SK-N-SH (cell line): ENCODE data around the gene MEI1.

Experiments used
- CHD2 ChIP-seq: fragments of 150-350 bp; IDR thresholded peaks from 2 replicates; pipeline ENCODE4 v1.6.1; 2018; ENCODE audit warnings: low read length; ENCODE audit not compliant: partially characterized antibody
- CTCF ChIP-seq: fragments of 200-600 bp; sonication (generic); IDR thresholded peaks from 2 replicates; pipeline ENCODE4 v1.6.1; 2017; ENCODE audit warnings: antibody characterized with exemption, mild to moderate bottlenecking, moderate library complexity
- EZH2phosphoT487 ChIP-seq: fragments of 200-600 bp; sonication (generic); IDR thresholded peaks from 2 replicates; pipeline ENCODE4 v1.6.1; 2017; ENCODE audit warnings: low read depth, mixed run types, mild to moderate bottlenecking, antibody characterized with exemption, moderate library complexity, borderline replicate concordance
- FOSL2 ChIP-seq: IDR thresholded peaks from 2 replicates; pipeline ENCODE4 v1.4.0; 2012; ENCODE audit warnings: low read depth, mild to moderate bottlenecking, moderate library complexity, borderline replicate concordance
- MAX ChIP-seq: IDR thresholded peaks from 2 replicates; pipeline ENCODE4 v1.4.0; 2012; ENCODE audit warnings: low read depth
- MEF2A ChIP-seq: IDR thresholded peaks from 2 replicates; pipeline ENCODE4 v1.4.0; 2012; ENCODE audit warnings: low read depth, borderline replicate concordance
- POLR2AphosphoS5 ChIP-seq: IDR thresholded peaks from 2 replicates; pipeline ENCODE4 v1.6.1; 2012; ENCODE audit warnings: low read depth, low read length
- RCOR1 ChIP-seq: fragments of 150-350 bp; IDR thresholded peaks from 2 replicates; pipeline ENCODE4 v1.6.1; 2017; ENCODE audit warnings: antibody characterized with exemption, low read length
- RFX5 ChIP-seq: IDR thresholded peaks from 2 replicates; pipeline ENCODE4 v1.6.1; 2012; ENCODE audit warnings: mild to moderate bottlenecking, improper control_type of control experiment, low read length
- RXRA ChIP-seq: IDR thresholded peaks from 2 replicates; pipeline ENCODE4 v1.4.0; 2012; ENCODE audit warnings: low read depth, mild to moderate bottlenecking, borderline replicate concordance

- TF ChIP-seq FOSL2, result no peak
- no peak for TF ChIP-seq RCOR1
- TF ChIP-seq CTCF, result no peak
- no peak for TF ChIP-seq CHD2
- no peak for TF ChIP-seq RFX5
- TF ChIP-seq RXRA, result no peak
- no peak for TF ChIP-seq POLR2AphosphoS5
- no peak for TF ChIP-seq MAX
- no peak for TF ChIP-seq MEF2A
- TF ChIP-seq EZH2phosphoT487, result no peak
Measured at GRCh38 chr22:41825376-41825775, 126.1 kb downstream of the MEI1 start.
